IPS DF 6.9 (cell line): Measurements from ENCODE around the gene ADORA1.

ENCODE experiments used
- DNase-seq: peaks from one replicate; pipeline ENCODE4 v3.0.0-alpha.2; 2013; ENCODE audit warnings: low read depth, low spot score
- H3K27ac ChIP-seq: one replicate; pipeline ENCODE4 v1.5.1; 2013; ENCODE audit warnings: low read length, control low read depth
- H3K27me3 ChIP-seq: 2 replicates; pipeline ENCODE4 v1.6.1; 2013; ENCODE audit warnings: mild to moderate bottlenecking, low read length; ENCODE audit not compliant: control insufficient read depth, insufficient read depth
- H3K36me3 ChIP-seq: 2 replicates; pipeline ENCODE4 v1.6.1; 2013; ENCODE audit warnings: low read length; ENCODE audit not compliant: control insufficient read depth, insufficient read depth
- H3K4me1 ChIP-seq: 2 replicates; pipeline ENCODE4 v1.6.1; 2013; ENCODE audit warnings: low read length; ENCODE audit not compliant: control insufficient read depth, insufficient read depth
- H3K4me3 ChIP-seq: 2 replicates; pipeline ENCODE4 v1.5.1; 2013; ENCODE audit warnings: mild to moderate bottlenecking, low read length
- H3K9me3 ChIP-seq: 2 replicates; pipeline ENCODE4 v1.6.1; 2013; ENCODE audit warnings: low read length, inconsistent platforms; ENCODE audit not compliant: control insufficient read depth, insufficient read depth
- WGBS: extraction: QIAGEN DNeasy Blood & Tissue Kit; methylation state at CpG from one replicate; pipeline ENCODE4 v1.1.7; 2013; ENCODE audit warnings: mixed read lengths, missing lambda C conversion rate; ENCODE audit not compliant: insufficient read length, insufficient coverage; 5-methylcytosine and 5-hydroxymethylcytosine counted together

Gene ADORA1

GRCh38 chr1:203095061-203095690 lies 32.4 kb upstream of the ADORA1 start:
- Histone ChIP-seq H3K36me3 (no peaks in the 10 kb centered on the region), H3K27ac (no peak overlapping the region), H3K27me3 (no peaks in the 10 kb centered on the region), H3K4me1 (no peaks in the 10 kb centered on the region), H3K4me3 (no peak overlapping the region), H3K9me3 (no peaks in the 10 kb centered on the region)
- no CpG with 5 or more reads among the region's 1 CpG for WGBS
- DNase-seq, result no peak

GRCh38 chr1:203096566-203096965 lies 31.0 kb upstream of the ADORA1 start:
- no peak for DNase-seq

GRCh38 chr1:203097001-203097400 lies 30.5 kb upstream of the ADORA1 start:
- Histone ChIP-seq H3K27me3 (no peaks in the 10 kb centered on the region), H3K4me1 (no peaks in the 10 kb centered on the region), H3K36me3 (no peaks in the 10 kb centered on the region), H3K4me3 (no peak overlapping the region), H3K9me3 (no peaks in the 10 kb centered on the region), H3K27ac (no peak overlapping the region)
- no CpG with 5 or more reads among the region's 1 CpG for WGBS
- no peak for DNase-seq

More at GRCh38 chr1:203096566-203096965, 31.0 kb upstream of the ADORA1 start:
- Histone ChIP-seq H3K9me3 (no peaks in the 10 kb centered on the region), H3K27me3 (no peaks in the 10 kb centered on the region), H3K4me3 (no peak overlapping the region), H3K4me1 (no peaks in the 10 kb centered on the region), H3K36me3 (no peaks in the 10 kb centered on the region), H3K27ac (no peak overlapping the region)

- H3K4me3 ChIP-seq, result no peak overlapping the region
- no peaks in the 10 kb centered on the region for H3K27me3 ChIP-seq
- WGBS, result no CpG with 5 or more reads among the region's 1 CpG
- H3K36me3 ChIP-seq, result no peaks in the 10 kb centered on the region
- H3K4me1 ChIP-seq, result no peaks in the 10 kb centered on the region
- H3K9me3 ChIP-seq, result no peaks in the 10 kb centered on the region
- H3K27ac ChIP-seq, result no peak overlapping the region
- DNase-seq, result no peak
These were observed 29.1 kb upstream of the ADORA1 start for GRCh38 chr1:203098445-203098844.

DNA sequence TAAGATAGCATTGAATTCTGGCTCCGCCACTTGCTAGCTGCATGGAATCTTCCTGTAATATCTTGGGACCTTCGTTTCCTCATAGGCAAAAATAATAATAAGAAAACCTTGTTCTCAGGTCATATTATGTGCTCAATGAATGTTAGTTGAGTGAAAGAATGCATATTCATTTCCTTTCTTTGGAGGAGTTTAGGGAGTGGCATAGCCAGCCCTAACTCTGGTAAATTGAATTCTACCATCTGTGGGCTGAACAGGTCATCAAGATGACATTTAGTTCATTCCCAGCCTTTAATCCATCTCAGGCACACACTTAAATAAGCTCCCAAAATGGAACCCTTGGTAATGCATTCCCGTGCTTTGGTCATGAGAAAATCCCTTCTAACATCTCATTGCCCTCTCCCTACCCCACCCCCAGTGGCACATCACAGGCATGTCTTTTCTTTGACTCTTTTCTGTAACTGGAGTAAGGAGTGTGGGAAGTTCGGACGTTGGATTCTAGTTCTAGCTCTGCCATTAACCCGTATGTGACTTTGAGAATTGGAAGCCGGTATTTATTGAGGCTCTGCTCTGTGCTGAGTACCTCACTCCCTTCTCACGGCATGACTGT lies 28.5 kb upstream of the ADORA1 start:
- Histone ChIP-seq H3K4me1 (no peaks in the 10 kb centered on the region), H3K27me3 (no peaks in the 10 kb centered on the region), H3K36me3 (no peaks in the 10 kb centered on the region), H3K9me3 (no peaks in the 10 kb centered on the region), H3K4me3 (no peak overlapping the region), H3K27ac (no peak overlapping the region)
- WGBS, result no CpG with 5 or more reads among the region's 8 CpGs
- DNase-seq, result no peak

DNA sequence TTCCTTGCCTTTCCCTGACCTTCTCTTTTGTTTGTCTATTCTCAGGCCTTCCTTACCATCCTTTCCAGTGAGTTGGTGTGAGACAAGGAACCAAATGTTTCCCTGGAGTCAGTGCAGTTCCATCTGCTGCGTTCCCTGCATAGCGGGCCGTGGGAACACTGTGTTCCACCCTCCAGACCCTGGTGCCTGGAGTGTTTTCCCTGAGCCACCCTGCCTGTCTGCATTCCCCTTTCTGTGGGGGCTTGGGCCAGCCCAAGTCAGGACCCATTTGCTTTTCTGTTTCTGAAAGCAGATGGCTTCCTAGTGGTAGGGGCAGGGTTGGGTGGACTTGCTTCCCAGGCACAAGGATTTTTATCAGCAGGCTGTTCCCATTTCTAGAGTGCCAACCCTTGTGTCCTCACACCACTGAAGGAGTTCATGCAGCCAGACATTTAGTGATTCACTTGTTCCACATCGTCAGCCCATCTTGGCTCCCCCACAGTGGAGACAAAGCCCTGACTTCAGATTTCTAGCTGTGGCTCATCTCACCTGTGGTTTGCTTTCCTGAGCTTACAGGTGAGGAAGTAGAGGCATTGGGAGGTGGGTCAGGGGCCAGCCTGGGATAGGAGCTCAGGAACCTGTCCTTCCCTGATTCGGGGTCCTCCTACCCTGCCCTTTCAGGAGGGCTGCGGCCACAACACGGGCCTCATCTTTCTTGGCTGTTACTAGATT lies 27.6 kb upstream of the ADORA1 start:
- H3K4me3 ChIP-seq, result no peak overlapping the region
- H3K4me1 ChIP-seq, result no peaks in the 10 kb centered on the region
- H3K27me3 ChIP-seq, result no peaks in the 10 kb centered on the region
- no peaks in the 10 kb centered on the region for H3K36me3 ChIP-seq
- H3K9me3 ChIP-seq, result no peaks in the 10 kb centered on the region
- no CpG with 5 or more reads among the region's 7 CpGs for WGBS
- DNase-seq, result no peak
- H3K27ac ChIP-seq, result no peak overlapping the region

- Histone ChIP-seq H3K4me1 (no peaks in the 10 kb centered on the region), H3K4me3 (no peak overlapping the region), H3K9me3 (no peaks in the 10 kb centered on the region), H3K36me3 (no peaks in the 10 kb centered on the region), H3K27ac (no peak overlapping the region), H3K27me3 (no peaks in the 10 kb centered on the region)
- DNase-seq, result no peak
These were observed 27.0 kb upstream of the ADORA1 start for GRCh38 chr1:203100516-203100869.

GRCh38 chr1:203101813-203102634 lies 25.5 kb upstream of the ADORA1 start:
- no CpG with 5 or more reads among the region's 6 CpGs for WGBS
- no peaks in the 10 kb centered on the region for H3K4me1 ChIP-seq
- H3K36me3 ChIP-seq, result no peaks in the 10 kb centered on the region
- no peaks in the 10 kb centered on the region for H3K9me3 ChIP-seq
- no peaks in the 10 kb centered on the region for H3K27me3 ChIP-seq
- H3K27ac ChIP-seq, result no peak overlapping the region
- no peak for DNase-seq
- H3K4me3 ChIP-seq, result no peak overlapping the region

DNA sequence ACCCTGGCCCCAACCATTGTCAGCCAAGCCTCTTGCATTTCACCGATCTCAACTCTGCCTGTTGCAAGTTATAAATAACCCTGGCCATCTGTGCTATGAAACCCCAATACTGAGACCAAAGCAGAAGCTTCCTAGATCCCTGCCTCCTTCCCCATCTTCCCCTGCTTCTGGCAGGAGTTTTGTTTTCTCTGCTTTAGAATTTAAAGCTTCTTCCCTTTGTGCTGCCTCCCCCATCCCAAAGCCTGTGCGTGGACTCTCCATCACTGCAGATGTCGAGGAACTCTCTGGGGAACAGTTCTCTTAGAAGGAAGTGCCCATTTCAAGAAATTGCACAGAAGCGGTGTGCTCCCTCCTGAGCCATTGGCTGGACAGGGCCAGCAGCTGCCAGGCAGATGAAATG lies 24.3 kb upstream of the ADORA1 start:
- Histone ChIP-seq H3K9me3 (no peaks in the 10 kb centered on the region), H3K27me3 (no peaks in the 10 kb centered on the region), H3K4me3 (no peak overlapping the region), H3K27ac (no peak overlapping the region), H3K36me3 (no peaks in the 10 kb centered on the region), H3K4me1 (no peaks in the 10 kb centered on the region)
- WGBS, result no CpG with 5 or more reads among the region's 4 CpGs
- no peak for DNase-seq

- H3K27me3 ChIP-seq, result no peaks in the 10 kb centered on the region
- H3K4me3 ChIP-seq, result no peak overlapping the region
- no peak overlapping the region for H3K27ac ChIP-seq
- no peaks in the 10 kb centered on the region for H3K9me3 ChIP-seq
- no peaks in the 10 kb centered on the region for H3K4me1 ChIP-seq
- H3K36me3 ChIP-seq, result no peaks in the 10 kb centered on the region
- no peak for DNase-seq
- WGBS, result no CpG with 5 or more reads among the region's 6 CpGs
These were observed 23.6 kb upstream of the ADORA1 start for GRCh38 chr1:203103829-203104495.
